Stimulated activated CD8-positive, alpha-beta memory T cell treated with anti-CD3 and anti-CD28 coated beads, Interleukin-7, amount 100 ng/mL, for 48 hours (primary cell): ENCODE measurements around the gene TMEM89.

Experiments used
- DNase-seq, 2 donors: peaks; one replicate each; pipeline ENCODE4 v3.0.0-alpha.2; 2020; ENCODE audit warnings: low read depth in 1 of 2; ENCODE audit errors: extremely low read depth in 1 of 2

TMEM89 gene

DNA sequence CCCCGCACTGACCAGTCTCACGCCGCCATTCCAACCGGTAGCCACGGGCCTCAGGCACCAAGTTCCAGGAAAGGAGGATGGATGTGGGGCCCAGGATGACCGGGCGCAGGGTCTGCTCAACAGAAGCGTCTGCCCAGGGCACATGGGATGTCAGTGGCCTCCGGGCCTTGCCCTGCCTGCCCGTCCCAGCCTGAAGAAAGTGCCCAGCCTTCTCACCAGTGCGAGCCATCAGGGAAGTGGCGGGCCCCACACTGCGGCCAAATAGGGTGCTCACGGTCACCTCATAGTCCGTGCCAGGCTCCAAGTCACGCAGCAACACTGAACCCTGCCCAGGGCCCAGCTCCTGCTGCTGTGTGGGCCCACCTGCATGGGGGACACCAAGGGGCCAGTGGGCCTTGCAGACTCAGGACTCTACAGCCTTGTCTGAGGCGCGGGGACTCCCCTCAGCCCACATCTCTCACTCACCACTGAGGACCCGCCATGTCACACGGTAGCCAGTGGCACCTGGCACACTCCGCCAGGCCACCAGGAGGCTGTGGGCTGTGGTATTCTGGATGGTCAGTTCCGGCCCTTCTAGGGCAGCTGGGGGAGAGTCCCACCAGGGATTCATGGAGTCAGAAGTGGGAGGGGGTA, 29.6 kb downstream of the TMEM89 start:
- DNase-seq: no peak

DNA sequence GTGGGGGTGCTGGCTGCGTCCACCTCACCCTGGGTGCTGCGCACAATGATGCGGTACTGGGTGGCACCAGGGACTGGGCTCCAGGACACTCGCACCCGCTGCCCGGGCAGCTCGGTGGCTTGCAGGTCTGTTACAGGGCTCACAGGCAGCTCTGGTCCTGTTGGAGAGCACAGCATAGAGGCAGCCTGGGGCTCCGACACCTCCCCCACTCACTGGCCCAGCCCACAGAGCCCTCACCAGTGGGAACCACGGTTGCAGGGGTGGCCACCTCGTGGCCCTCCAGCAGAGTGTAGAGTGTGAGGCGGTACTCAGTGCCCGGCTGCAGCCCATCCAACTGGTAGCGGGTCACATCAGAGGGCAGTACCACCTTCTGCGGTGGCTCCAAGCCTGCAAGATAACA, 30.1 kb downstream of the TMEM89 start:
- DNase-seq: no peak

DNA sequence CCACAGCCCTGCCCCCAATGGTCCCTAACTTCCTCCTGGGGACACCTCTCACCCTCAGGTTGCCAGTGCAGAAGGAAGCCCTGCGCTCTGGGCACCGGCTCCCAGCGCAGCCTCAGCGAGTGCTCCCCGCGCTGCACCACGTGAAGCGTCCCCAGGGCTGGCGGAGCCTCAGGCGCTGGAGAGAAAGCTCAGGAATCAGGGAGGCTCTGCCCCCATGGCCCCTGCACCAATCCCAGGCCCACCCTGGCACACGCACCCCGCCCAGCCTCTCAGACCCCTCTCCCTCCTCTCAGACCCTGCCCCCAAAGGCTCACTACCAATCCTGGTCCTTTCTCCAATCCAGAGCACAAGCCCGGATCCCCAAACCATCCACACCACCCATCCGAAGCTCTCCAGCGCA, 33.3 kb downstream of the TMEM89 start:
- no peak for DNase-seq

DNA sequence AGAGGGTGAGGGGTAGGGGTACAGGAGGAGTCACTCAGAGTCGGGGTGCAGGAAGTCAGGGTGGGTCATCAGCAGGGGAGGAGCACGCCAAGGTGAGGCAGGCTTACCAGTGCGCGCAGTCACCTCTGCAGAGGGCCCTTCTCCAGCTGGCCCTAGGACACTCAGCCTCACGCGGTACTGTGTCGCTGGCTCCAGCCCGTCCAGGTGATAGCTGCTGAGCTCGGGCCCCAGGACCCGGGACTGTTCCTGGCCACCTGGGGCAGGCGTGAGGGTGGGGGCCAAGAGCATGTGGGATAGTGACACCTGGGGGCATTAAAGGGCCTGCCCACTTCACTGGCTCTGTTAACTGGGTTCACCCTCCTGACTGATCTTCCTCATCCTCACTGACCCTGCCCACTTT, 33.9 kb downstream of the TMEM89 start:
- DNase-seq: no peak

DNA sequence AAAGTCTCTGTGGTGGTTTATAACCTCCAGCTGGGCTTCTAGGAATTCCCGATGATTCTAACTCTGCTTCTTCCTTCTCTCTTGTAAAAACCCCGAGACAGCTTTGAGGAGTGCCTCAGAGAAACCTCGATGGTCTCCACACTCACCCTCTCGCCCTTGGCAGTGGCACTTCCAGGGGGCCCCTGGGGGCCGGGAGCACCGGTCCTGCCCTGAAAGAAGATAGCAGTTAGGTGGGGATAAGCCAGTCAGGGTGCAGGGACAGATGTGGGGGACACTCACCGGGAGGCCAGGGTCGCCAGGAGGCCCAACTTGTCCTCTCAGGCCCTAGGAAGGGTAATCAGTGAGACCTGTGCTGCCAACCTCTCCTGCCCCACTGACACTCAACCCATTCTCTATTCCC, 36.2 kb downstream of the TMEM89 start:
- DNase-seq: no peak

DNA sequence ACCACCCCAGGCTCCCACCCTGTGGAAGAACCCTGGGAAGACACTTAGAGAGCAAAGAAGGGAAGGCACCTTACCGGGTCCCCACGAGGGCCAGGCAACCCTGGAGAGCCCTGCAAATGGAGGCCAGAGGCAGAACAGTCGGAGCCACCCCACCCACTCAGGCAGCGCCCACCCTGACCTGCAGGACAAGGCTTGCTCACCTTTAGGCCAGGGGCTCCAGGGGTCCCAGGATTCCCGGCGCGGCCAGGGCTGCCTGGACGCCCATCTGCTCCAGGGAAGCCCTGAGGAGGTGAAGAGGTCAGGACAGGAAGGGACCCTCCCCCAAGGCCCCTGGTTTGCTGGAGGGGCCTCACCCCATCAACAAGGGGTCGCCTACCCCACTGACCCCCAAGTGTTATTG, 36.7 kb downstream of the TMEM89 start:
- DNase-seq: no peak

DNA sequence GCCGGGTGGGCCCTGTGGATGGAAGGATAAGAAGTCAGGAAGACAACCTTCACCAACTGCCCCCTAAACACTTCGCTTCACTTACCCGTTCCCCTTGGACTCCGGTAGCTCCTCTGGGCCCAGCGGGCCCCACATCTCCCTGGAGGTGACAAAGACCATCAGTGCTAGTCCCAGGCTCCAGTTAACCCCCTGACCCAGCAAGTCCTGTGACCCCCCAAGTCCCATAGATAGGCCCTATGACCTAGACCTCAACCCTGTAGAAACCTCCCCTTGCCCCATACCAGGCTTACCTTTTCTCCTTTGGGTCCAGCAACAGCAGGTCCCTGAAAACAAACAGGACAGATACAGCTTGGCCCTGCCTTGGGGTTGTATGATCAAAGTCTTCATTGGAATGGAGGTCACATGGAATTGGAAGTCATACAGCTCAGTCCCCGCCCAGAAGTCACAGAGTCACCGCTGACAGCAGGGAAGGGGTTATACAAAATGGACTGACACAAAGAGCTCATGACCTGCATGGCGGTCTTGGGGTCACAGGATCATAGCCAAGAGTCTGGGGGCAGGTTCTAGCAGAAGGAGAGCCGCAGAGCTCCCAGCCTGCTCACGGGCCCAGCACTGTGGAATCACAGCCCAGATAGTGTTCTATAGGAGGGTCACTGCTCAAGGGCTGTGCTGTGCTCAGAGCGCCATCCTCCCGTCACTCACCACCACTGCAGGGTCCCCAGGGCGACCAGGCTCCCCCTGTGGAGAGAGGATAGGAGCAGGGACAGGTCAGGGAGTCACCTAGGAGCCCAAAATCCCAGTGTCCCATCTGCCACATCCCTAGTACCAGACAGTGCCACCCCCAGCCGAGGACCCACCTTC, 39.7 kb downstream of the TMEM89 start:
- no peak for DNase-seq

DNA sequence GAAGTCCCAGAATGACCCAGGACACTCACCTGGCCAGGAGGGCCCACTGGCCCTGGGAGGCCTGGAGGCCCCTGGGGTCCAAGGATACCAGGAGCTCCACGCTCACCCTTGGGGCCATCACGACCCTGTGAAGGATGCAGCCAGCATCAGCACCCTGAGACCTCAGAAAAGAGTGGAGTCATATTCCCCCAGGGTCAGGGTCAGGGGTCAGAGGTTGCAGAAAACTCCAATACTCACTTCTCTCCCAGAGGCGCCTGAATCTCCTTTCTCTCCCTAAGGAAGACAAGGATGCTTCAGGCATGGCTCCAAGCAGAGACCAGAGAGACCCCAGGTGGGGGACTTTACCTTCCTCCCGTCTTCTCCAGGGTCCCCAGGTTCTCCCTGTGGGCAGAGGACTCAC, 44.9 kb downstream of the TMEM89 start:
- no peak for DNase-seq

DNA sequence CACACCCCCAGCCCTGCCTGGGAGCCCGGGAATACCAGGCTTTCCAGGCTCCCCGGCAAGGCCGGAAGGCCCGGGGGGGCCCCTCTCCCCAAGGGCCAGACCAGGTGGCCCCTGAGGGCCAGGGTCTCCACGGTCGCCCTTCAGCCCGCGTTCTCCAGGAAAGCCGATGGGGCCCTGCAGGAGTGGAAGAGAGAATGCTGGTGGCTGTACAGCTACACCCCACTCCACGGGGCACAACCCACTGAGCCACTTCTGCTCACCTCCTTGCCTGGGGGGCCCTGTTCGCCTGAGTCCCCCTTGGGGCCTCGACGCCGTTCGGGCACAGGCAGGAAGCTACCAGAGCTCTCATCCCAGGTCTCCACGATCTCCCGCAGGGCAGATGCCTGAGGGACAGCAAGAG, 46.2 kb downstream of the TMEM89 start:
- DNase-seq: no peak

DNA sequence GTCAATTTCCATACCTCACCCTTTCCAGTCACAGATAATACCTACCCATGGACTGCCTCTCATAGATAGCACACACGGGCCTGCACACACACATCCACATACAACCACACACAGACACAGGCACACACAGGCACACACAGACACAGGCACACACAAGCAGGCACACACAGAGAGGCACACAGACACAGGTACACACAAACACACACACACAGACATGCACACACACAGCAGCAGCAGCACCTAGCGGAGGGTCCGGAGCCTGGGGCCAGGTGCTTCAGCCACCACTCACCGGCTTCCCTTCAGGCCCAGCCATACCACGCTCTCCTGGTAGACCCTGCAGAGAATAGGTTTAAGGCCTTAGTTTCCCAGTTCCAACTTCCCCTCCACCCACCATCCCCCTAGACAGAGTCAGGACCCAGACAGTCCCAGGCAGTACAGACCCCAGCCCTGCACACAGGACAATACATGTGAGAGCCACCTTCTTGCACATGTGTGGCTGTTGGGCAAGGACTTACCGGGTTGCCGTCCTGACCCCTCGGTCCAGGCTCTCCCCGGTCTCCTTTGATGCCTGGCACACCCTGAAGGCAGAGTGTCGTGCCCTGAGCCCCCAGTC, 47.5 kb downstream of the TMEM89 start:
- DNase-seq: no peak

DNA sequence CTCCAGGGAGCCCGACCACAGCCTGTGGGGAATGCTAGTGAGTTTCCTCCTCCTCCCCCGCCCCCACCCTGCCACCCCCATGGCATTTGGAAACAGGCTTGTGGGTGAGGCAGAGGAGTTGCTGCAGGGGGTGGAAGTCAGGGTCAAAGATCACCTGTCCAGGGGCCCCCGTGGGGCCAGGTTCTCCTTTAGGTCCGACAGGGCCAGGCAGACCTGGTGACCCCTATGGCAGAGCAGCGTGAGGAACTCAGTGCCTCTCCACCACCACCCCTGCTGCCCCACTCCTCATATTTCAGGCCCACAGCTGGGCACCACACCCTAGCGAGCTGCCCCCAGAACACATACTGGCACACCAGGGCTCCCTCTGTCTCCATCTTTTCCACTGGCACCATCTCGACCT, 49.1 kb downstream of the TMEM89 start:
- no peak for DNase-seq

DNA sequence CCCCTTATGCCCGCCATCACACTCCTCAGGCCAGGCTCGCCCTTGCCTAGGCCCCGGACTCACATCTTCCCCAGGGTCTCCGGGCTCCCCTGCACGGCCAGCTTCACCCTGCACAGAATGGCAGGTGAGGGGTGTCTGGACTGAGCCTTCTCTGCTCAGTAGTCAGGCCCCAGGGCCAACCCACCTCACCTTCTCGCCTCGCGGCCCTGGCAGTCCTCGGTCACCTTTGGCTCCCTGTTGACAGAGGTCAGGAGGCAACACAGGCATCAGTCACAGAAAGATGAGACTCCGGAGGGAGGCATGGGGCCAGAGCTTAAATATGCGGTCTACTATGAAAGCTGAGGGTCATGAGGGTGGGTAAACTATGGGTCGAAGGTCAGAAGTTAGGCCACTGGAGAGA, 49.6 kb downstream of the TMEM89 start:
- DNase-seq: no peak
